Right lobe of liver (tissue), 6 donors: ENCODE results near the gene HOXD8. TPM values are rescaled to one million over a fixed set of nuclear protein-coding genes. Genes with fewer than 3 reads are reported as not detected.

ENCODE experiments used
- ATAC-seq, 4 donors: fragments of 200-7000 bp; cut with Tn5 transposase; one replicate each; pipeline ENCODE4 v1.9.1; 2020; ENCODE audit warnings: mild to moderate bottlenecking in 4 of 4, moderate library complexity in 4 of 4
- DNase-seq, 3 donors: peaks; one replicate each; pipeline ENCODE4 v3.0.0-alpha.2; 2020
- H3K27ac ChIP-seq, 3 donors: fragments of 200-600 bp; one replicate each; pipeline ENCODE4 v1.8.0; 2022
- H3K27me3 ChIP-seq, 2 donors: fragments of 200-600 bp; one replicate each; pipeline ENCODE4 v1.8.0; 2022
- H3K36me3 ChIP-seq, 4 donors: fragments of 200-600 bp; sonication (generic) in 1 of 4; one replicate each; pipeline versions ENCODE4 v1.5.1 to v1.8.0; 2017 to 2022; ENCODE audit warnings: control low read depth in 1 of 4
- H3K4me1 ChIP-seq, 4 donors: fragments of 200-600 bp; sonication (generic) in 1 of 4; one replicate each; pipeline versions ENCODE4 v1.5.1 to v1.8.0; 2017 to 2022; ENCODE audit warnings: control low read depth in 1 of 4
- H3K4me3 ChIP-seq, 3 donors: fragments of 200-600 bp; one replicate each; pipeline ENCODE4 v1.8.0; 2022
- H3K9me3 ChIP-seq, 4 donors: fragments of 200-600 bp; sonication (generic) in 1 of 4; one replicate each; pipeline versions ENCODE4 v1.5.1 to v1.8.0; 2017 to 2022; ENCODE audit warnings: control low read depth in 1 of 4
- POLR2A ChIP-seq: fragments of 450-650 bp; IDR thresholded peaks from one replicate; pipeline ENCODE4 v1.6.1; 2017; ENCODE audit warnings: antibody characterized with exemption, mild to moderate bottlenecking
- WGBS: methylation state at CpG from one replicate; pipeline ENCODE4 v1.1.6; 2018; ENCODE audit warnings: low coverage, low lambda C conversion rate; ENCODE audit not compliant: insufficient coverage; ENCODE audit errors: missing lambda C conversion rate; 5-methylcytosine and 5-hydroxymethylcytosine counted together
- intact Hi-C, 2 donors: fragments of 100-400 bp; cut with DNase I; formaldehyde crosslinking; loops; one replicate each; pipeline versions ENCODE4 v1.11.2 to v1.14.1; 2022
- total RNA-seq, 6 experiments: library from RNA; depleted of rRNA in 2 of 6; stranded (reverse); fragments of >200 nt in 2 of 6; fragmentation: NEBNext Ultra II Directional in 3 of 6; extraction: Animal tissue kit (Norgen Biotek cat#: 25700) in 3 of 6; gene quantifications; one replicate each; pipeline versions ENCODE4 v1.1.0 to v1.2.4, GENCODE V29; 2016 to 2023
- TF ChIP-seq, protein P1 (sequence below), 4 donors: fragments of 200-600 bp in 3 of 4; fragments of 450-650 bp in 1 of 4; IDR thresholded peaks; one replicate each; pipeline versions ENCODE4 v1.5.1 to v1.8.0; 2016 to 2022; ENCODE audit warnings: antibody characterized with exemption in 4 of 4, mild to moderate bottlenecking in 2 of 4
- donor health status: DM: no; HTN: yes; CAD: no.
- donor health status: DM: no; HTN: no; CAD: no.
- donor health status: DM: no; HTN: no; CAD: no.
- donor health status: DM: no; HTN: yes; CAD: no.
- donor health status: DM: no; HTN: yes; CAD: no.

HOXD8 gene
- total RNA-seq, 6 experiments from 2014 or later: 0.74 TPM; not detected in 5

DNA sequence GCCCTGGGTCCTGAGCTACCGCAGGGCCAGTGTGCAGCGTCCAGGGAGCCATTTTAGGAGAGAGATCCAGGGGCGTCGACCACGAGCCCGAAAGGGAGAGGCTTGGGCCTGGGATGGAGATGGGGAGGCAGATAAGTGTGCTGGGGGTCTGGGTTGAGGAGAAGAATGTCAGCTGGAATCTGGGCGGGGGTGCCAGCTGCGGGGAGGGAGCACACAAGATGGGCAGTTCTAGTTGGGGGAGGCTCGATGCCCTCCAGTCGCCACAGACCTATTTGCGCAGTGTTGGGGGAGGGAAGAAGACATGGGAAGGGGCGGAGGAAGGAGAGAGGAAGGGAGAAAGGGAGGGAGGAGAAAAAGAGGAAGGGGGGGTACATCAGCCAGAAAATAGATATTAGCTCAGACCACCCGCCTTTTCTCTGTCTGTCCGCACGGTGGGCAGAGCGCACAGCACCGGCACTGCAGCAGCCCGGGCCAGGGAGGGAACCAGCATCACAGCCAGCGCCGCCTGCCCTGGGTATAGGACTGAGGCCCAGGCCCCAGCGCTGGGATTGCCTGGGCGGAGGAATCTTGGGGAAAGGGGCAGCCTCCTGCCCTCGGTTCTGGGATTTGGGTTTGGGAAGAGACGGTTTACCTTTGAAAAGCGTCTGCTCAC lies 24.3 kb upstream of the HOXD8 start:
- 5% methylated on average over 13 of the region's 25 CpGs for WGBS
- TF ChIP-seq, protein P1, sequence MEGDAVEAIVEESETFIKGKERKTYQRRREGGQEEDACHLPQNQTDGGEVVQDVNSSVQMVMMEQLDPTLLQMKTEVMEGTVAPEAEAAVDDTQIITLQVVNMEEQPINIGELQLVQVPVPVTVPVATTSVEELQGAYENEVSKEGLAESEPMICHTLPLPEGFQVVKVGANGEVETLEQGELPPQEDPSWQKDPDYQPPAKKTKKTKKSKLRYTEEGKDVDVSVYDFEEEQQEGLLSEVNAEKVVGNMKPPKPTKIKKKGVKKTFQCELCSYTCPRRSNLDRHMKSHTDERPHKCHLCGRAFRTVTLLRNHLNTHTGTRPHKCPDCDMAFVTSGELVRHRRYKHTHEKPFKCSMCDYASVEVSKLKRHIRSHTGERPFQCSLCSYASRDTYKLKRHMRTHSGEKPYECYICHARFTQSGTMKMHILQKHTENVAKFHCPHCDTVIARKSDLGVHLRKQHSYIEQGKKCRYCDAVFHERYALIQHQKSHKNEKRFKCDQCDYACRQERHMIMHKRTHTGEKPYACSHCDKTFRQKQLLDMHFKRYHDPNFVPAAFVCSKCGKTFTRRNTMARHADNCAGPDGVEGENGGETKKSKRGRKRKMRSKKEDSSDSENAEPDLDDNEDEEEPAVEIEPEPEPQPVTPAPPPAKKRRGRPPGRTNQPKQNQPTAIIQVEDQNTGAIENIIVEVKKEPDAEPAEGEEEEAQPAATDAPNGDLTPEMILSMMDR (IDR thresholded peaks at IDR 0.05): no peak
- TF ChIP-seq POLR2A: no peak
- intact Hi-C loops: no loop called here
- no peak for ATAC-seq
- H3K4me3 ChIP-seq: no peak overlapping the region
- DNase-seq: no peak
- no peaks in the 10 kb centered on the region for H3K36me3 ChIP-seq
- no peaks in the 10 kb centered on the region for H3K9me3 ChIP-seq
- no peak overlapping the region for H3K27ac ChIP-seq
- H3K4me1 ChIP-seq: peaks cover 0 to 8% (median 0%) of the 10 kb centered on the region in 4 donors
- H3K27me3 ChIP-seq: peaks cover 34 to 88% of the 10 kb centered on the region in 2 donors

GRCh38 chr2:176105730-176106580 lies 23.6 kb upstream of the HOXD8 start:
- no peak for TF ChIP-seq POLR2A
- TF ChIP-seq, protein P1 (IDR thresholded peaks at IDR 0.05): no peak
- H3K36me3 ChIP-seq: no peaks in the 10 kb centered on the region
- H3K4me1 ChIP-seq: peaks cover 0 to 8% (median 0%) of the 10 kb centered on the region in 4 donors
- H3K9me3 ChIP-seq: no peaks in the 10 kb centered on the region
- H3K27me3 ChIP-seq: peaks cover 34 to 88% of the 10 kb centered on the region in 2 donors
- WGBS: 3% methylated on average over 21 of the region's 25 CpGs
- no peak overlapping the region for H3K4me3 ChIP-seq
- DNase-seq (no peak), ATAC-seq (no peak)
- intact Hi-C loops: no loop called here
- no peak overlapping the region for H3K27ac ChIP-seq

DNA sequence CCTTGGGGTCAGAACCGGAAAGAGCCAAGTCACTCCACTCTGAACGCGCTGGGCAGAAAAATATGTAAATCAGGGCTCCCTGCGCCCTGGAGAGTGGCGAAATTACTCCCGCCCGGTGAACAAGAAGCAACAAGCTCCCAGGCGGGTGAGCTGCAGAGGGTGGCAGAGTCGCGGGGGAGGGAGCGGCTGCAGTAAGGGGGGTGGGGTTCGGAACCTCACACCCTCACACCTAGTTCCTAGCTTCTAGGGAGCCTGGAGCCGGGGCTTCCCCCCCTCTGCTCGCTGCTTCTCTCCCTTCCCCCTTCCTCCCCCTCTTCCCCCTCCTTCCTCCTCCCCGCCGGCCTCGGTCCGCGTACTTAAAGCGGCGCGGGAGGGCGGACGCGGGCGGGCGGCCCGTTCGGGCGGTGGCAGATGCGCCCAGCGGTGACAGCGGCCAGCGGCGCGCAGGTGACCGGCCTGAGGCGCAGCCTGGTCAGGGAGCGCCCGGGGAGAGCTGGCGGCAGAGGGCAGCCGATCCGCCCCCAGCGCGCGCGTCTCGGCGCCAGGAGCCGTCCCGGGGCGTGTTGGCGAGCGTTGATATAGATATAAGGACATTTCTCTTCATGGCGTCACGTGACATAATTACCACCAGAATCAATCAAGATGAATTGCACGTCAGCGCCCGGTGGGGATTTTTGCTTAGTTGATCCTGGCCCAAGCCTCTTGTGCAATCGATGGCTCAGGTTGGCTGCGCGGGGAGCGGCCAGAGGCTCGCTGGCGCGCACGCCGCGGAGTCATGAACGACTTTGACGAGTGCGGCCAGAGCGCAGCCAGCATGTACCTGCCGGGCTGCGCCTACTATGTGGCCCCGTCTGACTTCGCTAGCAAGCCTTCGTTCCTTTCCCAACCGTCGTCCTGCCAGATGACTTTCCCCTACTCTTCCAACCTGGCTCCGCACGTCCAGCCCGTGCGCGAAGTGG lies 22.6 kb upstream of the HOXD8 start, which contains the start of gene HOXD11:
Gene HOXD11, plus strand, starts transcription at position 700 of the 959 bp plus-strand sequence. Its CDS starts 76 bp downstream, at position 776.
- H3K27me3 ChIP-seq: peaks cover 29 to 86% of the 10 kb centered on the region in 2 donors
- DNase-seq: peak; percentile 60 to 72 (median 64)
- no peak for TF ChIP-seq POLR2A
- TF ChIP-seq, protein P1 (IDR thresholded peaks at IDR 0.05): no peak
- ATAC-seq: peak; percentile 70 to 84 (median 80)
- H3K27ac ChIP-seq: no peak within 1 kb of the TSS
- no peak within 1 kb of the TSS for H3K4me3 ChIP-seq
- no peaks in the 10 kb centered on the region for H3K9me3 ChIP-seq
- H3K4me1 ChIP-seq: peaks cover 0 to 8% (median 0%) of the 10 kb centered on the region in 4 donors
- 3% methylated on average over 14 of the region's 85 CpGs for WGBS
- intact Hi-C loops: no loop called here
- H3K36me3 ChIP-seq: no peaks in the 10 kb centered on the region

DNA sequence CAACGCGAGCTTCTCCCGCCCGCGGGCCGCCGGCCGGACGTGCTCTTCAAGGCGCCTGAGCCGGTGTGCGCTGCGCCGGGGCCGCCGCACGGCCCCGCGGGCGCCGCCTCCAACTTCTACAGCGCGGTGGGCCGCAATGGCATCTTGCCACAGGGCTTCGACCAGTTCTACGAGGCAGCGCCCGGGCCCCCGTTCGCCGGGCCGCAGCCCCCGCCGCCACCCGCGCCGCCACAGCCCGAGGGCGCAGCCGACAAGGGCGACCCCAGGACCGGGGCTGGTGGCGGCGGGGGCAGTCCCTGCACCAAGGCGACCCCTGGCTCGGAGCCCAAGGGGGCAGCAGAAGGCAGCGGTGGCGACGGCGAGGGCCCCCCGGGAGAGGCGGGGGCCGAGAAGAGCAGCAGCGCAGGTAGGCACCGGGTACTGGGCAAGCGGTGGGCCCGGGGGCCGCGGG lies 21.7 kb upstream of the HOXD8 start:
- H3K4me1 ChIP-seq: peaks cover 0 to 8% (median 0%) of the 10 kb centered on the region in 4 donors
- peaks cover 24 to 87% of the 10 kb centered on the region in 2 donors for H3K27me3 ChIP-seq
- H3K36me3 ChIP-seq: no peaks in the 10 kb centered on the region
- no peak overlapping the region for H3K4me3 ChIP-seq
- no peak for DNase-seq
- no peak for TF ChIP-seq POLR2A
- TF ChIP-seq, protein P1 (IDR thresholded peaks at IDR 0.05): no peak
- H3K27ac ChIP-seq: no peak overlapping the region
- intact Hi-C loops: no loop called here
- ATAC-seq: no peak
- H3K9me3 ChIP-seq: no peaks in the 10 kb centered on the region
- 0% methylated on average over 9 of the region's 59 CpGs for WGBS
